ENCODE results near the gene VEZT.

The VEZT gene

GRCh38 chr12:95191060-95191696, 26.4 kb upstream of the VEZT start:
- TF ChIP-seq FOXP2 (optimal IDR thresholded peaks at IDR 0.05; ENCODE audit: borderline replicate concordance, extremely low read depth, extremely low read length, insufficient read depth): no peak
- no peak for TF ChIP-seq POLR2AphosphoS5 (IDR thresholded peaks at IDR 0.05; ENCODE audit: low read depth, low read length)
- no peak for TF ChIP-seq SIN3A (IDR thresholded peaks at IDR 0.05; ENCODE audit: borderline replicate concordance, insufficient read depth, low read length)
- TF ChIP-seq REST (IDR thresholded peaks at IDR 0.05; ENCODE audit: insufficient read depth in 1 of 2, low read depth in 2 of 2, low read length in 2 of 2): no peak
- no peak for TF ChIP-seq TAF1 (IDR thresholded peaks at IDR 0.05; ENCODE audit: borderline replicate concordance, insufficient read depth, low read length)

- TF ChIP-seq TAF1 (IDR thresholded peaks at IDR 0.05; ENCODE audit: borderline replicate concordance, insufficient read depth, low read length): no peak
- TF ChIP-seq SIN3A (IDR thresholded peaks at IDR 0.05; ENCODE audit: borderline replicate concordance, insufficient read depth, low read length): no peak
- no peak for TF ChIP-seq POLR2AphosphoS5 (IDR thresholded peaks at IDR 0.05; ENCODE audit: low read depth, low read length)
- no peak for TF ChIP-seq FOXP2 (optimal IDR thresholded peaks at IDR 0.05; ENCODE audit: borderline replicate concordance, extremely low read depth, extremely low read length, insufficient read depth)
- no peak for TF ChIP-seq REST (IDR thresholded peaks at IDR 0.05; ENCODE audit: insufficient read depth in 1 of 2, low read depth in 2 of 2, low read length in 2 of 2)
These were observed 25.3 kb upstream of the VEZT start for GRCh38 chr12:95192271-95192670.

- TF ChIP-seq REST (IDR thresholded peaks at IDR 0.05; ENCODE audit: insufficient read depth in 1 of 2, low read depth in 2 of 2, low read length in 2 of 2) (no peak), FOXP2 (optimal IDR thresholded peaks at IDR 0.05; ENCODE audit: borderline replicate concordance, extremely low read depth, extremely low read length, insufficient read depth) (no peak), TAF1 (IDR thresholded peaks at IDR 0.05; ENCODE audit: borderline replicate concordance, insufficient read depth, low read length) (no peak), POLR2AphosphoS5 (IDR thresholded peaks at IDR 0.05; ENCODE audit: low read depth, low read length) (no peak), SIN3A (IDR thresholded peaks at IDR 0.05; ENCODE audit: borderline replicate concordance, insufficient read depth, low read length) (no peak)
These were observed 24.5 kb upstream of the VEZT start for GRCh38 chr12:95193139-95193538.

- no peak for TF ChIP-seq TAF1 (IDR thresholded peaks at IDR 0.05; ENCODE audit: borderline replicate concordance, insufficient read depth, low read length)
- no peak for TF ChIP-seq POLR2AphosphoS5 (IDR thresholded peaks at IDR 0.05; ENCODE audit: low read depth, low read length)
- TF ChIP-seq REST (IDR thresholded peaks at IDR 0.05; ENCODE audit: insufficient read depth in 1 of 2, low read depth in 2 of 2, low read length in 2 of 2): no peak
- no peak for TF ChIP-seq SIN3A (IDR thresholded peaks at IDR 0.05; ENCODE audit: borderline replicate concordance, insufficient read depth, low read length)
- TF ChIP-seq FOXP2 (optimal IDR thresholded peaks at IDR 0.05; ENCODE audit: borderline replicate concordance, extremely low read depth, extremely low read length, insufficient read depth): no peak
These were observed 22.5 kb upstream of the VEZT start for GRCh38 chr12:95195122-95195521.

Measured in PFSK-1 (cell line).